GM21619 (cell line): ENCODE results near the gene SHISAL2A.

Experiments
- ATAC-seq: cut with Tn5 transposase; IDR thresholded peaks from one replicate; pipeline ENCODE4 v1.9.1; 2021; ENCODE audit not compliant: unreplicated experiment

Gene SHISAL2A

DNA sequence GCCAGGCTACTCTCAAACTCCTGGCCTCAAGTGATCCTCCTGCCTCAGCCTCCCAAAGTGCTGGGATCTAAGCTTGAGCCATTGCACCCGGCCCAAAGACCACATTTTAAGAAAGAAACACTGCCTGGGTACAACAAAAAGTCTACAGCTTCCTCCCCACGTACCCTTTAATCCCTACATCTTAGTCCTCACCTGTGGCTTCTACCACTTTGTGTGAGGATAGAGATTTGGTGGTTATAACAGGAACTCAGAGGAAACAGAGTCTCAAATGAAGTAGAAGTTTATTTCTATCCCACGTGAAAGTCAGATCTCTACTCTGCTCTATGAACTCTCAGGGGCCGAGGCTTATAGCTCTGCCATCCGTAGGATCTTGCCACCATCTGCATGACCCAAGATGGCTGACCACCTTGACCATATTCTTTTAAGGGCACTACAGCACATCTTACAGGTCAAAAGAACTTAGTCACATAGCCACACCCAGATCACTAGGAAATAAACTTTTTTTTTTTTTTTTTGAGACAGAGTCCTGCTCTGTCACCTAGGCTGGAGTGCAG, 17.4 kb upstream of the SHISAL2A start:
- no peak for ATAC-seq

DNA sequence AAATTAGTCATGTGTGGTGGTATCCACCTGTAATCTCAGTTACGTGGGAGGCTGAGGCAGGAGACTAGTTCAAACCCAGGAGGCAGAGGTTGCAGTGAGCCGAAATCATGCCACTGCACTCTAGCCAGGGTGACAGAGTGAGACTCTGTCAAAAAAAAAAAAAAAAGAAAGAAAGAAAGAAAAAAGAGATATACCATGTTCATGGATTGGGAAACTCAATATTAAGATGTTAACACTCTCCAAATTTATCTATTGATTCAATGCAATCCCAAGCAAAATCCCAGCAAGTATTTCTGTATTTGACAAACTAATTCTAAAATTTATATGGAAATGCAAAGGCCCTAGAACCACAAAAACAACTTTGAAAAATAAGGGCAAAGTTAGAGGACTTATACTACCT, 11.0 kb upstream of the SHISAL2A start:
- ATAC-seq: no peak

DNA sequence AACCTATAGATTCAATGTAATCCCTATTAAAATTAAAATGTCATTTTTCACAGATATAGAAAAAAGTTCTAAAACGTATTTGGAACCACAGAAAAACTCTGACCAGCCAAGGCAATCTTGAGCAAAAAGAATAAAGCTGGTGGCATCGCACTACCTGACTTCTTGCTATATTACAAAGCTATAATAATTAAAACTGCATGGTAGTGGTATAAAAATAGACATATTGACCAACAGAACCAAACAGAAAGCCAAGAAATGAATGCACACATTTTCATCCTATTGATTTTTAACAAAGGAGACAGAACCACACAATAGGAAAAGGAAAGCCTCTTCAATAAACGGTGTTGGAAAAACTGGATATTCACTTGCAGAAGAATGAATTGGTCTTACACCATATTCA, 9.2 kb upstream of the SHISAL2A start:
- no peak for ATAC-seq

DNA sequence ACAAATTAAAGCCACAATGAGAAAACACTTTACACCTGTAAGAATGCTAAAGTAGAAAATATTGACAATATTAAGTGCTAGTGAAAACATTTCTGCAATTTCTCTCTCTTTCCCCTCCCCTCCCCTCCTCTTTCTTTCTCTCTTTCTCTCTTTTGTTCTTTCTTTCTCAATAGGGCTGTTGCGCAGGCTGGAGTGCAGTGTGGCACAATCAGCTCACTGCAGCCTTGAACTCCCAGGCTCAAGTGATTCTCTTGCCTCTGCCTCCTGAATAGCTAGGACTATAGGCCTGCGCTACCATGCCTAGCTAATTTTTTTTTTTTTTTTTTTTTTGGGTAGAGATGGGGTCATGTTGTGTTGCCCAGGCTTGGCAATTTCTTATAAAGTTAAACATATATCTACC, 5.9 kb upstream of the SHISAL2A start:
- ATAC-seq: no peak

DNA sequence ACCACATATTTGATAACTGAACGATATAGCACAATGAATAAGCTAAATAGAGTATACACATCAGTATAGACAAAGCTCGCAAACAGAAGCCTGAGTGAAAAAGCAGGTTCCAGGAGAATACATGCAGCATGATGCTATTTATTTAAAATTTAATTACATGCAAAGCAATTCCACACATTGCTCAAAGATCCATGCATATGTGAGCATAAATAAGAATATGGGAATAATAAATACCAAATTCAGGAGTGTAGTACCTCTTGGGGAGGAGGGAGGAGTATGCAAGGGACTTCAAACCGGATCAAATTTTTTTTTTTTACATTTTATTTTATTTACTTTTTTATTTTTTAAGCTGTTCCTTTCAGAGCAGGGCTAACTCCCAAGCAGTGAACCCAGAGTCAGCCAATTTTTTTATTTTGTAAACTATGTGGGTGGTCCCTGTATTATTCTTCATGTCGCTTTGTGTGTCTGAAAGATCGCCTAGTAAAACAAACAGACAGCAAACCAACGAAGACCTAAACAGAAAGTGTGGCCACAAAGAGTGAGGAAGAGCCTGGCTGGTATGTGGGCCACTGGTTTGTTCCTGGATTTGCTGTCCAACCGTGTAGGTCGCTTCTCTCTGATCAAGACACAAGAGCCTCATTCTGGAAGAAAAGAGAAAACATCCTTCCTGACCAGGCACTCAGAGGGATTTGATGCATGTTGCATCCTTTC, 4.2 kb upstream of the SHISAL2A start:
- ATAC-seq: no peak

DNA sequence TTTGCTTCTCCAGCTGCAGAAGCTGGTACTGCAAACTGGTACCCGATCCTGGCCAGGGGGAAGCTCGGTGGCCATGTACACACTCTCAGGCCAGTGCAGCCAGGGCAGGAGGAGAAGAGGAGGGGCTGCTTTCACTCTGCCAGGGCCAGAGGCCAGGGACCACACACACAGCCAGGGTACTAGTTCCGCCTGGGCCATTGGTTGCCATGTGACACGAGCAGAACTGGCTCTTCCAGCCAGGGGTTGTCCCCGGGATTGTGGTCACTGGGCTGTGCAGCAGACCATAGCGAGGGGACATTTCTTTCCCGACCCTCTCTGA, 3.7 kb upstream of the SHISAL2A start:
- no peak for ATAC-seq

DNA sequence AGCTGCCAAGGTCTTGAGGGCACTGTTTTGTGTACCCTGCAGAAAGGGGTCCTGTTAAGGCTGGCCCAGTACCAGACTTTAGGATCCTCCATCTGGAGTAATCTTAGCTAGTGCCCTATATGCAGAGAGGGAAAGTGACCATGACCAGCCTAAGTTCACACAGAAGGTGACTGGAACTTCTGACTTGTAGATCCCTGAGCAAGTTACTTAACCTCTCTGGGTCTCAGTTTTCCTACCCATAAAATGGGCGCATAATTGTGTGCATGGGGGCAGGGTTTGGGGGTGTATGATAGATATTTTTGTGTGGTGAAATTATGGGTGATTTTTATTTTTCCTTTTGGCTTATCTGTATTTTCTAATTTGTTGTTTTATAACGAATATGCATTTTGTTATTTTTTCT, 3.3 kb upstream of the SHISAL2A start:
- ATAC-seq: no peak

DNA sequence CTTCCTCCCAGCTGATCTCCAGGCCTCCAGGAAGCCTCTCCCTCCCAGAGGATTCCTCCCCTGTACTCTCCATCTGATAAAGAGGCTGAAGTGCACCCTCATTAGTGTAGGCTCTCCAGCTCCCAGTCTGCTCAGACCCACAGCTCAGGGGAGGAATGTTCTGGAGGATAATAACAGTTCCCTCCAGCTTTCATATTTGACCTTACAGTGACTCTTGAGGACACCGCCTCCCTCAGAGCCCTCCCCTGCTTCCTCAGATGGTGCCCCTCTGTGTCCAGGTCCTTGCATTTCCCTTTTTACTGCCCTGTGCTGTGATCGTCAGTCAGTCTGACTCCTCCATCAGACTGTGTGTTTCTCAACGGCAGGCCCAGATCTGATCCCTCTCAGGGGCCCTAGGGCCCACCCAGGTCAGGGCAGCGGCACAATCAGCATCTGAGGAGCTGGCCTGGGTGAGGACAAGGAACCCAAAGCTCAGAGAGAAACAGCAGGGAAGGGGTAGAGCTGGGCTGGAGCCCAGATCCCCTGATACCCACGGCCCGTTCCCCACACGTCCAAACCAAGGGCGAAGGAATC, 1.1 kb upstream of the SHISAL2A start:
- ATAC-seq: no peak

DNA sequence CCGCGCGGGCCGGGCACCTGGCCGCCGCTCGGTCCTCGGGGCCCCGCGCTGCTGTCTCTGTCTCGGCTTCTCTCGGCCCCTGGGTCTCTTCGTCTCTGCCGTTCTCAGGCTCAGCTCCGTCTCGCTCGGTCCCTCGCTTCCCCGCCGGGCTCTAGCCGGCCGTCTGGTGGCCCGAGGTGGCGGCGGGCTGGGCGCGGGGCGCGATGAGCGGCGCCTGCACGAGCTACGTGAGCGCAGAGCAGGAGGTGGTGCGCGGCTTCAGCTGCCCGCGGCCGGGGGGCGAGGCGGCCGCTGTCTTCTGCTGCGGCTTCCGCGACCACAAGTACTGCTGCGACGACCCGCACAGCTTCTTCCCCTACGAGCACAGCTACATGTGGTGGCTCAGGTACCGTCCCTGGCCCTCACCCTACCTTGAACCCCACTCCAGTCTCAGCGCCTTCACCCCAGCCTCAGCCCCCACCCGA, 355 bp downstream of the SHISAL2A start:
- ATAC-seq: no peak

DNA sequence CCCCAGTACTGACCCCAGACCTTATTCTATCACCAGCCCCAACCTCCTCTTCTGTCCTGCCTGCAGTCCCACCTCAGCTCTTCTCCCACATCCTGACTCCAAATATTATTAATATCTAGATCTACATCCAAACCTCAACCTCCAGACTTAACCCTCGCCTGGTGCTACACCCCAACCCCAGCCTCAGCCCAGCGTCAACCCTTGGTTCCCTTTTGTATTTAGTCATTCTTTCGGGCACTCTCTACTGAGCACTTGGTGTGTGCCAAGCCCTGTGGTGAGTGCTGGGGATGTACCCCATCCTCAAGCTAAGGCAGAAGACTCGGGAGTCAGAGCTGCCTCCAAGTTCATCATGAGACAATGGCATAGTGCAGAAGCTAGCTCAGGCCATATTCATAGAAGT, 1.1 kb downstream of the SHISAL2A start:
- no peak for ATAC-seq

DNA sequence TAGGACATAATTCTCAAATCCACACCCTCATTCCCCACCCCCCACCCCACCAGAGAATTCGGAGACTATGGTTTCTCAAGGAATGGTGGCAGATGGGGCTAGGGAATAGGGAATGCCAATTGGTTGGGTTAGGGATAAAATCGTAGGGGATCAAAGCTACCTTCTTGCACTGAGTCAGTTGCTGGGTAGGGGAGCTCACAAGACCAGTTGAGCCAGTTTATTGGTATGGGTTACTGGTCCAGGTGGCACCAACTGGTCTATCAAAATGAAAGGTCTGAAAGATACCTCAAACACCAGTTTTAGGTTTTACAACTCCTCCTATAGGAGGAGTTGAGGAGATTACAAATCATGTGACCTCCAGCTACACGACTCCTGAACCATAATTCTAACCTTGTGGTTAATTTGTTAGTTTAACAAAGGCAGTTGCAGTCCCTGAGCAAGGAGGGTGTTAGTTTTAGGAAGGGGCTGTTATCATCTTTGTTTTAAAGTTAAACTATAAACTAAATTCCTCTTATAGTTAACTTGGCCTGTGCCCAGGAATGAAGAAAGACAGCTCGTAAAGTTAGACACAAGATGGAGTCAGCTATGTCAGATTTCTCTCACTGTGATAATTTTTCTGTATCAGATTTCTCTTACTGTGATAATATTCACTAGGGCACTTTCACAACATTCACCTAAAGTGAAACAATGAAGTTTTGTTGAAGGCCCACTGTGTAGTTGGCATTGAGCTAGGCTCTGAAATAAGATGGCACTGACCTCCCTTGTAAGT, 2.5 kb downstream of the SHISAL2A start:
- ATAC-seq: no peak

DNA sequence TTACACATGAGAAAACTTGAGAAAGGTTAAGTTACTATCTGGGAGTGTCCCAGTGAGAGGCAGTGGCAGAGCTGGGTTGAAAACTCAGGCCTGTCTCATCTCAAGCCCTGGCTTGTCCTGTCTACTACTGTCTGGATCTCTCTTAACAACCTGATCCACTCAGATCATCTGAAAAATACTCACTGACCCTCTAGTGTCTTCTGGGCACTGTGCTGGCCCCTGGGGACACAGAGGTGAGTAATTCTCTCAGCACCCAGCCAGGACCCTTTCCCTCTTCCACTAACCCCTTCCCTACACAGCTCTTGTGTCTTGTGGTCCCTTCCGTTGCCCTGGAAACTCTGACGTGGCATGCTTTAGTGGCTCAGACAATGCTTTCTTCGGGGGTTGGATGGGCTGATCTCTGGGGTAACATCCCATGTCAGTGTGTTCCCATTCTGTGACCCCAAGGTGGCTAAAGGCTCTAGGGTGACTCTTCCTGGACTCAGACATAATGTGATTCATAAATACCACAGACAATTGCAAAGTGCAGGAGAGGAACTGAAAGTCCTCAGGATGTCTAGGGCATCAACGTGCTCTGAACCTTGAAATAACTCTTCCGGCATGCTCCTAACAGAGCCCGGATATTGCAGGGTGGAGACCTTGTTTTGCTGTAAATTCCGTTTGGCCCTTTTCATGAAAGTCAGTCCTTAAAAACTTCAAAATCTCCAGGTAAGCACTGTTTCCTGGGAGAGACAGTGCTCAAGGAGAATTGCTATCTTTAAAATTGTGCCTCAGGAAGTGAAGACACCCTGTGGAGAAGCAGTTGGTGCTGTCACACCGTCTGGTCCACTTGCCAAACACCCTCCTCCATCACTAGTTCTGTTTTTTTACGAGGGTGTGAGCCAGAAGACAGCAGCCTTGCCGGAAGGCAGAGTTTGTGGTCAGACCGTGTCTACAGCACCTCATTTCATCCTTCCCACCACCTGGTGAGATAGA, 4.0 kb downstream of the SHISAL2A start:
- ATAC-seq: peak; percentile 79

DNA sequence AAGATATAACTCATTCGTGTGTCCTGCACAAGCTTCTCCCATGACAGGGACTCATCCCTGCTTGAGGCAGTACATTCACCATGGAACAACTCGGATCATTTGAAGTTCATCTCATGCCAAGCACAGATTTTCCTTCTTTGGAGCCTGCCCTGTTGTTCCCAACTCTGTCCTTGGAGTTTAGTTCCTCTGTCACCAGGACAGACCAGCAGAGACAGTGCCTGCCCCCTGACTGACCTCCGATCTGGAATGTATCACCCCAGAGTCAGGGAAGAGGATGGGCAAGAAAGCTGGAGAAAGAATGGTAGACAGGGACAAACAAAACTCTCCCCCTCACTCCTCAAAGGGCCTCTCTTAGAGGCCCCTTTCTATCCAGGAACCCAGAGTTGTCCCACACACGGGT, 5.0 kb downstream of the SHISAL2A start:
- ATAC-seq: no peak

DNA sequence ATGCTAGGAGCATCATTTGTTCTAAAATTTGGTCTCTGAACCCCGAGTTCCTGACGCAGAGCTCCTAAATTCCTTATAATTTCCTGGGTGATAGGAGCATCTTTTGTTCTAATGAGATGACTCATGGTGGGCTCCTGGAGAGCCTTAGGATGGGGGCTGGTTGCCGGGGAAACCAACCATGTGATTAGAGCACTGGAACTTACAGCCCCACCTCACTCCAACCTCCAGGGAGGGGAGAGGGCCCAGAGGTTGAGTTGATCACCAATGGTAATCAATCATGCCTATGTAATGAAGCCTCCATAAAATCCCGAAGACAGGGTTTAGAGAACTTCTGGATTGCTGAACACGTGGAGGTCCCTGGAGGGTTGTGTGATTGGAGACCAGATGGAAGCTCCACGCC, 7.7 kb downstream of the SHISAL2A start:
- ATAC-seq: no peak

DNA sequence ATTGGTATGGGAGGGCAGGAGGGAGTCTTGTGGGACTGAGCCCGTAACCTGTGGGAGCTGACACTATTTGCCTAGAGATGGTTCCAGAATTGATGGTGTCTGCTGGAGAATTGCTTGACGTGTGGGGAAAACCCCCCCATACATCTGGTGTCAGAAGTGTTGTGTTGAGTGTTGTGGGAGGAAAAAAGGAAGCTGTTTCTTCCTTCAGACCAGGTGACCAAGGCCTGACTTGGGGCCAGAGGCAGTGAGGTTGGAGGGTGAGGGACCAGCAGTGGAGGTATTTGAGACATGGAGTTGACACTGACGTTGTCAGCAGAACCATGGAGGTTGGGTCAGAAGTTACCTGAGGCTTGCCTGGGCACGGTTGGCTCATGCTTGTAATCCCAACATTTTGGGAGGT, 8.3 kb downstream of the SHISAL2A start:
- ATAC-seq: no peak

DNA sequence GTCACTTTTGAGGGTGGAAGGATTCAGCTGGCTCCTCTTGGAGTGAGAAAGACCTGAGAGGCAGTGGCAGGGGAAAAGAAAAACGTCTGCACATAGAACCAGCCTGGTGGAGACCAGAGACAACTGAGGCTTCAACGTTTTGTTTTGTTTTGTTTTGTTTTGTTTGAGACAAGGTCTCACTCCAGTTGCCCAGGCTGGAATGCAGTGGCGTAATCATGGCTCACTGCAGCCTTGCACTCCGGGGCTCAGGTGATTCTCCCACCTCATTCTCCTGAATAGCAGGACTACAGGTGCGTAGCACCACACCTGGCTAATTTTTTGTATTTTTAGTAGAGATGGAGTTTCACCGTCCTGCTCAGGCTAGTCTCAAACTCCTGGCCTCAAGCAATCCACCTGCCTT, 12.3 kb downstream of the SHISAL2A start:
- no peak for ATAC-seq

DNA sequence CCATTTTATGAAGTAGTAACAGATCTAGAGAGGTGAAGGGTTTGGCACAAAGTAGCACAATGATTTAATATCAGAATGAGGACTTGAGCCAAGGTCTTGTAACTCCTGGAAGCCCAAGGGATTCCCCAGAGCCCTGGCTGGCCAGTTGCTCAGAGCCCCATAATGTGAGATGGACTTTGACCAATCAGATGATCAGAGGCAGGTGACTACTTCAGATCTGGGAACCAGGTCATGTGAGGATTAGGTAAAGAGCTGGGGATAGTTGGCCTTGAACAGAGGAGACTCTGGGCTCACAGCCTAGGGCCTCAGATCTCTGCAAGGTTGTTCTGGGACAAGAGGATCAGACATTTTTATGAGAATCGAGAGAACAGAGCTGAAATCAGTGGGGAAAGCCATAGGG, 18.9 kb downstream of the SHISAL2A start:
- ATAC-seq: no peak

DNA sequence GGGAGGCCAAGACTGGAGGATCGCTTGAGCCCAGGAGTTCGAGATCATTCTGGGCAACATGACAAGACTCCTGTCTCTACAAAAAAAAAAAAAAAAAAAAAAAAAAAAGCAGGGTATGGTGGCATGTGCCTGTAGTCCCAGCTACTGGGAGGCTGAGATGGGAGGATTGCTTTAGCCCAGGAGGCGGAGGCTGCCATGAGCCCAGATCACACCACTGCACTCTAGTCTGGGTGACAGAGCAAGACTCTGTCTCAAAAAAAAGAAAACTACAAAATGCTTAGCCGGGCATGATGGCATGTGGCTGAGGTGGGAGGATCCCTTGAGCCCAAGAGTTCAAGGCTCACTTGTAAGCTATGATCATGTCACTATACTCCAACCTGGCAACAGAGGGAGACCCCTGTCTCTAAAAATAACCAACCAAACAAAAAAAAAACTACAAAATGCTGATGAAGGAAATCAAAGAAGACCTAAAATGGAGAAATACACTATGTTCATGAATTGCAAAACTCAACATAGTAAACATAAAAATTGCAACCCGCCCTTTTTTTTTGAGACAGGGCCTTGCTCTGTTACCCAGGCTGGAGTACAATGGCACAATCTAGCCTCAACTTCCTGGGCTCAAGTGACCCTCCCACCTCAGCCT, 20.4 kb downstream of the SHISAL2A start:
- ATAC-seq: no peak

DNA sequence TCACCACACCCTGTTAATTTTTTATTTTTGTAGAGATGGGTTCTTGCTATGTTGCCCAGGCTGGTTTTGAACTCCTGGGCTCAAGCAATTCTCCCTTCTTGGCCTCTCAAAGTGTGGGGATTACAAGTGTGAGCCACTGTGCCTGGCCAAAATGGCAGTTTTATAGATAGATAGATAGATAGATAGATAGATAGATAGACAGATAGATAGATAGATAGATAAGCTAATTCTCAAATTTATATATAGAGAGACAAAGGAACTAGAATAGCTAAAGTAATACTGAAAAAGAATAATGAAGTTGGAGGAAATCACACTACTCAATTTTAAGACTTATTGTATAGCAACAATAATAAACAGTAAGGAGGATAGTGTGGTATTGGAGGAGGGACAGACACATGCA, 21.1 kb downstream of the SHISAL2A start:
- ATAC-seq: no peak

DNA sequence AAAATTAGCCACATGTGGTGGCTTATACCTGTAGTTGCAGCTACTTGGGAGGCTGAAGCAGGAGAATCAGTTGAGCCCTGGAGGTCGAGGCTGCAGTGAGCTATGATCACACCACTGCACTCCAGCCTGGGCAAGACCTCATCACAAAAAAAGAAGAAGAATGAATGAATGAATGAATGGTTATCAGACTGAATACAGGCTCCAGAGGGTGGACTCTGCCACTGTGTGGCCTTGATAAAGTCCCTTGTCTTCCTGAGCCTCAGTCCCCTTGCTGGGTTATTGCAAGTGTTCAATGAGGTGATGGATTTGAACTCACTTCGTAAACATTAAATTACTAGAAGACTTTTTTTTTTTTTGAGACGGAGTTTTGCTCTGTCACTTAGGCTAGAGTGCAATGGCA, 24.7 kb downstream of the SHISAL2A start:
- ATAC-seq: no peak
